H9 (cell line): ENCODE results near the gene ETFA. TPM values are rescaled to one million over a fixed set of nuclear protein-coding genes. Genes with fewer than 3 reads are reported as not detected.

ENCODE experiments used
- DNase-seq: peaks from one replicate; pipeline ENCODE4 v3.0.0-alpha.2; 2017
- H2AFZ ChIP-seq: one replicate; pipeline ENCODE4 v1.6.1; 2013; ENCODE audit warnings: mild to moderate bottlenecking, low read length, control low read depth, moderate library complexity
- H2AK5ac ChIP-seq: 2 replicates; pipeline ENCODE4 v1.6.1; 2013; ENCODE audit warnings: low read length, control low read depth, mixed read lengths; ENCODE audit not compliant: insufficient read length
- H2BK120ac ChIP-seq: one replicate; pipeline ENCODE4 v1.6.1; 2013; ENCODE audit warnings: low read depth, mild to moderate bottlenecking, low read length, control low read depth, inconsistent platforms; ENCODE audit not compliant: poor library complexity, severe bottlenecking
- H2BK12ac ChIP-seq: 2 replicates; pipeline ENCODE4 v1.6.1; 2013; ENCODE audit warnings: low read length, control low read depth, mixed read lengths, low read depth; ENCODE audit not compliant: insufficient read length
- H2BK15ac ChIP-seq: 2 replicates; pipeline ENCODE4 v1.6.1; 2013; ENCODE audit warnings: low read depth, low read length, control low read depth
- H2BK20ac ChIP-seq: one replicate; pipeline ENCODE4 v1.6.1; 2013; ENCODE audit warnings: low read depth, mild to moderate bottlenecking, low read length, control low read depth, inconsistent platforms; ENCODE audit not compliant: poor library complexity, severe bottlenecking
- H2BK5ac ChIP-seq: 2 replicates; pipeline ENCODE4 v1.6.1; 2013; ENCODE audit warnings: low read length, control low read depth, mixed read lengths; ENCODE audit not compliant: insufficient read length
- H3K14ac ChIP-seq: 2 replicates; pipeline ENCODE4 v1.6.1; 2013; ENCODE audit warnings: low read length, control low read depth; ENCODE audit not compliant: insufficient read depth
- H3K18ac ChIP-seq: 2 replicates; pipeline ENCODE4 v1.6.1; 2013; ENCODE audit warnings: low read depth, mild to moderate bottlenecking, mixed read lengths, low read length, control low read depth; ENCODE audit not compliant: insufficient read length
- H3K23ac ChIP-seq: 2 replicates; pipeline ENCODE4 v1.6.1; 2013; ENCODE audit warnings: low read length, control low read depth, mixed read lengths, low read depth; ENCODE audit not compliant: insufficient read length
- H3K23me2 ChIP-seq: 2 replicates; pipeline ENCODE4 v1.6.1; 2013; ENCODE audit warnings: low read depth, mild to moderate bottlenecking, mixed read lengths, low read length, control low read depth; ENCODE audit not compliant: insufficient read length, poor library complexity, severe bottlenecking
- H3K27ac ChIP-seq: 2 replicates; pipeline ENCODE4 v1.5.1; 2013; ENCODE audit warnings: low read length, control low read depth, mixed read lengths, low read depth; ENCODE audit not compliant: insufficient read length
- H3K27me3 ChIP-seq: 2 replicates; pipeline ENCODE4 v1.6.1; 2013; ENCODE audit warnings: low read length, control low read depth, inconsistent platforms; ENCODE audit not compliant: insufficient read depth
- H3K4ac ChIP-seq: 2 replicates; pipeline ENCODE4 v1.6.1; 2013; ENCODE audit warnings: low read depth, mild to moderate bottlenecking, control low read depth, inconsistent platforms, low read length, moderate library complexity
- H3K4me1 ChIP-seq: 2 replicates; pipeline ENCODE4 v1.6.1; 2013; ENCODE audit warnings: low read length, control low read depth, inconsistent platforms; ENCODE audit not compliant: insufficient read depth
- H3K4me2 ChIP-seq: 2 replicates; pipeline ENCODE4 v1.6.1; 2013; ENCODE audit warnings: low read length, control low read depth, mixed read lengths; ENCODE audit not compliant: insufficient read length, insufficient read depth
- H3K56ac ChIP-seq: 2 replicates; pipeline ENCODE4 v1.6.1; 2013; ENCODE audit warnings: low read depth, mild to moderate bottlenecking, mixed read lengths, low read length, control low read depth; ENCODE audit not compliant: insufficient read length
- H3K79me1 ChIP-seq: 2 replicates; pipeline ENCODE4 v1.6.1; 2013; ENCODE audit warnings: low read depth, mild to moderate bottlenecking, moderate library complexity, low read length, control low read depth, inconsistent platforms; ENCODE audit not compliant: insufficient read depth, poor library complexity, severe bottlenecking
- H3K79me2 ChIP-seq: 2 replicates; pipeline ENCODE4 v1.6.1; 2013; ENCODE audit warnings: low read length, control low read depth, inconsistent platforms; ENCODE audit not compliant: insufficient read depth
- H3K9ac ChIP-seq: 2 replicates; pipeline ENCODE4 v1.6.1; 2013; ENCODE audit warnings: low read length, control low read depth, mixed read lengths; ENCODE audit not compliant: insufficient read length; ENCODE audit errors: extremely low read depth
- H3K9me3 ChIP-seq: one replicate; pipeline ENCODE4 v1.6.1; 2013; ENCODE audit warnings: low read depth, low read length, inconsistent platforms; ENCODE audit not compliant: control insufficient read depth
- H3T11ph ChIP-seq: one replicate; pipeline ENCODE4 v1.6.1; 2013; ENCODE audit warnings: mild to moderate bottlenecking, low read length, control low read depth, inconsistent platforms
- H4K20me1 ChIP-seq: one replicate; pipeline ENCODE4 v1.6.1; 2013; ENCODE audit not compliant: control insufficient read depth, insufficient read length, insufficient read depth
- H4K5ac ChIP-seq: 2 replicates; pipeline ENCODE4 v1.6.1; 2013; ENCODE audit warnings: low read depth, mild to moderate bottlenecking, mixed read lengths, low read length, control low read depth; ENCODE audit not compliant: insufficient read length
- H4K8ac ChIP-seq: replicated peaks from 2 replicates; pipeline ENCODE4 v1.6.1; 2013; ENCODE audit warnings: low read length, control low read depth, mixed read lengths, low read depth; ENCODE audit not compliant: insufficient read length
- H4K91ac ChIP-seq: 2 replicates; pipeline ENCODE4 v1.6.1; 2013; ENCODE audit warnings: low read depth, mild to moderate bottlenecking, moderate library complexity, mixed read lengths, low read length, control low read depth; ENCODE audit not compliant: insufficient read length
- H3K27ac Mint-ChIP-seq, 3 experiments: 2 replicates in 2 of 3; 3 replicates in 1 of 3; pipeline ENCODE4 v1.8.0; 2020 to 2021; ENCODE audit warnings: mixed read lengths in 3 of 3, mild to moderate bottlenecking in 1 of 3, moderate library complexity in 1 of 3
- H3K27me3 Mint-ChIP-seq: 2 replicates; pipeline ENCODE4 v1.8.0; 2021; ENCODE audit warnings: low read depth, mild to moderate bottlenecking, moderate library complexity, mixed read lengths
- H3K36me3 Mint-ChIP-seq, 3 experiments: 2 replicates in 2 of 3; 3 replicates in 1 of 3; pipeline ENCODE4 v1.8.0; 2020 to 2021; ENCODE audit warnings: low read depth in 3 of 3, mixed read lengths in 3 of 3; ENCODE audit not compliant: insufficient read depth in 1 of 3
- H3K4me1 Mint-ChIP-seq, 2 experiments: 2 replicates each; pipeline ENCODE4 v1.8.0; 2020; ENCODE audit warnings: mixed read lengths in 2 of 2
- H3K4me3 Mint-ChIP-seq, 2 experiments: 2 replicates in 1 of 2; 3 replicates in 1 of 2; pipeline ENCODE4 v1.8.0; 2020 to 2021; ENCODE audit warnings: mild to moderate bottlenecking in 2 of 2, mixed read lengths in 2 of 2, moderate library complexity in 1 of 2
- H3K9me3 Mint-ChIP-seq, 2 experiments: 2 replicates in 1 of 2; 3 replicates in 1 of 2; pipeline ENCODE4 v1.8.0; 2020; ENCODE audit warnings: mild to moderate bottlenecking in 2 of 2, mixed read lengths in 2 of 2, moderate library complexity in 1 of 2
- CTCF ChIP-seq: fragments of 200-600 bp; sonication (generic); conservative IDR thresholded peaks from 3 replicates; pipeline ENCODE4 v1.8.0; 2021; ENCODE audit warnings: antibody characterized with exemption, mild to moderate bottlenecking
- WGBS: extraction: QIAGEN DNeasy Blood & Tissue Kit; methylation state at CpG from one replicate; pipeline ENCODE4 v1.1.7; 2013; ENCODE audit warnings: missing lambda C conversion rate, low lambda C conversion rate, mixed read lengths; ENCODE audit not compliant: insufficient read length; ENCODE audit errors: extremely low coverage; 5-methylcytosine and 5-hydroxymethylcytosine counted together
- total RNA-seq: library from RNA; stranded (reverse); gene quantifications from 2 replicates; pipeline ENCODE4 v1.2.1, GENCODE V29; 2021

The ETFA gene
- total RNA-seq, 1 experiment from 2014 or later, result 109 TPM

- Mint-ChIP-seq H3K4me3 (no peak overlapping the region), H3K4me1 (no peaks in the 10 kb centered on the region; a peak in 1 of 4 replicates), H3K36me3 (peaks cover 9 to 36% (median 30%) of the 10 kb centered on the region in 3 experiments), H3K27ac (no peak overlapping the region), H3K9me3 (peaks cover 2 to 10% of the 10 kb centered on the region in 2 experiments; a peak in 2 of 5 replicates), H3K27me3 (no peaks in the 10 kb centered on the region)
- no peak overlapping the region for H2BK5ac ChIP-seq
- no peaks in the 10 kb centered on the region for H3K79me1 ChIP-seq
- H4K8ac ChIP-seq, result no peak overlapping the region
- no peak overlapping the region for H2BK20ac ChIP-seq
- H3K79me2 ChIP-seq, result no peaks in the 10 kb centered on the region
- H2BK120ac ChIP-seq, result no peak overlapping the region
- no peak for TF ChIP-seq CTCF
- no peak overlapping the region for H2AFZ ChIP-seq
- no CpG with 5 or more reads among the region's 2 CpGs for WGBS
- no peak overlapping the region for H2BK15ac ChIP-seq
- no peak overlapping the region for H3K23ac ChIP-seq
- H3K14ac ChIP-seq, result no peak overlapping the region
- no peak overlapping the region for H3T11ph ChIP-seq
- no peak overlapping the region for H4K5ac ChIP-seq
- no peaks in the 10 kb centered on the region for H3K9me3 ChIP-seq
- no peak overlapping the region for H3K18ac ChIP-seq
- H3K4me2 ChIP-seq, result no peak overlapping the region
- H3K56ac ChIP-seq, result no peak overlapping the region
- no peak overlapping the region for H4K91ac ChIP-seq
- H2AK5ac ChIP-seq, result no peak overlapping the region
- H3K27me3 ChIP-seq, result no peaks in the 10 kb centered on the region
- no peak overlapping the region for H3K4ac ChIP-seq
- no peak overlapping the region for H2BK12ac ChIP-seq
- H3K27ac ChIP-seq, result no peak overlapping the region
- H3K4me1 ChIP-seq, result no peaks in the 10 kb centered on the region
- no peak overlapping the region for H3K9ac ChIP-seq
- no peaks in the 10 kb centered on the region for H3K23me2 ChIP-seq
- no peaks in the 10 kb centered on the region for H4K20me1 ChIP-seq
- no peak for DNase-seq
Measured at GRCh38 chr15:76223521-76223920, 87.7 kb downstream of the ETFA start.
